Stimulated activated CD4-positive, alpha-beta T cell treated with anti-CD3 and anti-CD28 coated beads, Interleukin-15, amount 100 ng/mL, for 24 hours (primary cell): ENCODE data around the gene NSUN2.
A peak's percentile ranks its signal among the peaks of the same experiment; 100 is the strongest.

ENCODE experiments used
- DNase-seq: peaks from one replicate; pipeline ENCODE4 v3.0.0-alpha.2; 2020

Gene NSUN2

DNA sequence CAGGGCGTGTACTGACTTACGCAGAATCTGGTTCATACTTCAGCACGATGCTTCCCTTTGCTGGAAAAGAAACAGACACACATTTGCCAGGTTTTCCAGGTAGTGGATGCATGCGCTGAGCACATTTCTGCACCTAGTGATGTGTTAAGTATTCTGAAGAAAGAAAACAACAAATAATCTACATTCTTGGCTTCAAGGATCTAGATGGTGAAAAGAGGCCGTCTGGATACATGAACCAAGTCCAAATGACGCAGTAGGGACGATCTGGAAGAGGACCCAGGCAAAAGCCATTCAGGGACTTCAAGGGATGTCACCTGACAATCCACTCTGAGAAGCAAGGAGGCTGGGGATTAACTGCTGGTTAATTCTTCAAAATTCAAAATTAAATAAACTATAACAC lies 30.4 kb downstream of the NSUN2 start:
- DNase-seq: no peak

DNA sequence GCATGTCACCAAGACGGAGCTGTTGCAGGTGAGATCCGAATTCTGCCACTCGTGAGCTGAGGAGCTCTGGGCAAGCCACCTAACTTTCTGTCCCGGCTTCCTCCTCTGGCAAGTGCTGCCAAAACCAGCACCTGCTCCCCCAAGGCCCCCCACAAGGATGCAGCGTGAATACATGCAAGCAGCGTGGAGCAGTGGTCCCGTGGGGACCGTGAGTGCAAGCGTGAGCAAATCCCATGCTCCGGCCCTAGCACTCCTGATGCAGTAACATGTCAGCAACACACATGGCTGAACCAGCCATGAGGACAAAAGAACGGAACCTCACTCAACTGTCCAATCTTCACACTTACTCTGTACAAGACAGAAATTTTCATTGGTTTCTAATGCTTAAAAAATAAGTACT lies 31.0 kb downstream of the NSUN2 start:
- DNase-seq: no peak

GRCh38 chr5:6601271-6601670 lies 31.6 kb downstream of the NSUN2 start:
- DNase-seq: no peak

DNA sequence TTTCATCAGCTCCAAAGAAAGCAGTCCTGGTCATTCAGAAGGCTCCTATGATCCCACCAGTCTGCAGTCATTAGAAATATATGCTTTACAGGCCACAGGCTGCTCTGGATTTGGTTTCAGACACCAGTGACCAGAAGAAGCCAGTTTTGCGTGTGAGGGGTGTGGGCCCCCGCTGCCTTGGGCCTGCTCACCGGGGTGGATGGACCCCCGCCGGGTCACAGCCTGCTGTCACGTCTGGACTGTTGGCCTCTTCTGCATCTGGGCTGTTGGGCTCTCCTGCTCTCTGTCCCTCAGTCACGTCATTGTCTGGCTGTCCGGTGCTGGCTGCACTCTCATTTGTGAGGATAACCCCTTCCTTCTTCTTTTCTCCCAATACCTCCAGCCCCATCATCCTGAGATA lies 33.1 kb downstream of the NSUN2 start:
- DNase-seq: no peak

- DNase-seq: no peak
These were observed 34.4 kb downstream of the NSUN2 start for GRCh38 chr5:6598351-6598900.

DNA sequence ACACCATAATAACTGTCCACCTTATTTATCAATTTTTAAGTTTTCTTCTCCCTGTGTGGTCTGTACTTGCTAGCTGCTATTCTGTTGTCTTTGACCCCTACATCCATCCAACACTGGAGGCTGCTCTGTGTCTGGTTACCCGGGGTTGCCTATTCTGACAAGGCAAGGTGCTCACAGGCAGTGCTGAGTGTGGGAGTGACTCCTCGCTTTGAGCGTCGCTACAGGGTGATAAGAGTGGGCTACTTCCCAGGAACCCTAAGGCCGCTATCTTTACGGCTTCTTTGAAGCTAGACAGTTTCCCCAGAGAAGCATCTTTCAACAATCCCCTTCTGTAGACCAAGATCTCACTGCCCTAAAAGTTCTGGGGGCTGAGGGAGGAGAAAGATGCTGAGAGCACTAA lies 35.3 kb downstream of the NSUN2 start:
- no peak for DNase-seq

GRCh38 chr5:6596388-6596787 lies 36.5 kb downstream of the NSUN2 start:
- DNase-seq: no peak

- no peak for DNase-seq
These were observed 37.4 kb downstream of the NSUN2 start for GRCh38 chr5:6595405-6595804.

GRCh38 chr5:6594066-6594465 lies 38.8 kb downstream of the NSUN2 start:
- DNase-seq: no peak

GRCh38 chr5:6593148-6594016 lies 39.5 kb downstream of the NSUN2 start:
- no peak for DNase-seq

- no peak for DNase-seq
These were observed 40.2 kb downstream of the NSUN2 start for GRCh38 chr5:6592601-6593000.

- DNase-seq: no peak
These were observed 41.1 kb downstream of the NSUN2 start for GRCh38 chr5:6591671-6592288.

- no peak for DNase-seq
These were observed 42.3 kb downstream of the NSUN2 start for GRCh38 chr5:6590581-6590980.

DNA sequence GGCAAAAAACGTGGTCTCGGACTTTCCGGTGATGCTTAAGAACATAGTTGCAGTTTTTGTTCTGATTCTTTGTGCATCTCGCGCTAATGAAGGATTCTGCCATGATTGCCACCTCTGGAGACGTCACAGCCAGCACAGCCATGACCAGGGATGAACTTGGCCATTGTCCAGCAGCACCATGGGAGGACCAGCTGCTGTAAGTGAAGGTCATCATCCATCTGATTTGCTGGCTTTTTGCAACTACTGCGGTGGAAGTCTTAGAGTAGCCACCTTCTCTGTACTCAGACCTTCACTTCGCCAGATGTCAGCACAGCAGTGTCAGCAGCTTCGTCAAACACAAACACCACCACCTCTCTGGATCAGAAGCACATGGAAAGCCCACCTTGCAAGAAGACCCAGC lies 45.7 kb downstream of the NSUN2 start:
- no peak for DNase-seq

DNA sequence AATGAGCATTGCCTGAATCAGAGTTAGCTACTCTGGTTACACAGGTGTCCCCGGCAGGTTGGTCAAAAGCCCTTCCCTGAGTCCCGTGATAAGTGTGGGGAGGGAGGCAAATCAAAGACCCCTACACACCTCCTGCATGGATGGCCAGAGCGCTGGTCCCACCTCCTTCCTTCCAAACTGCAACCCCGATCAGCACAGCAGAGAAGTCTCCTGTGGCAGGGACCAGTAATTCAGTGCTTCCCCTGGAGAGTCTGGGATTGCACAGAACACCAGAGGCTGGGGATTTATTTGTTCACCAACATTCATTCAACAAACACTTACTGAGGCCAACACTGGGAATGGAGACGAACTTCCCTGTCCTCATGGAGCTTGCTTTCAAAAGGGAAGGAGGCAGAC lies 46.2 kb downstream of the NSUN2 start:
- DNase-seq: no peak

GRCh38 chr5:6585939-6586646 lies 46.8 kb downstream of the NSUN2 start:
- no peak for DNase-seq

GRCh38 chr5:6585168-6585567 lies 47.7 kb downstream of the NSUN2 start:
- no peak for DNase-seq

GRCh38 chr5:6584727-6585126 lies 48.1 kb downstream of the NSUN2 start:
- no peak for DNase-seq

GRCh38 chr5:6584101-6584645 lies 48.7 kb downstream of the NSUN2 start:
- DNase-seq: no peak

- DNase-seq: peak; percentile 40
These were observed 49.6 kb downstream of the NSUN2 start for GRCh38 chr5:6583049-6583880.

DNA sequence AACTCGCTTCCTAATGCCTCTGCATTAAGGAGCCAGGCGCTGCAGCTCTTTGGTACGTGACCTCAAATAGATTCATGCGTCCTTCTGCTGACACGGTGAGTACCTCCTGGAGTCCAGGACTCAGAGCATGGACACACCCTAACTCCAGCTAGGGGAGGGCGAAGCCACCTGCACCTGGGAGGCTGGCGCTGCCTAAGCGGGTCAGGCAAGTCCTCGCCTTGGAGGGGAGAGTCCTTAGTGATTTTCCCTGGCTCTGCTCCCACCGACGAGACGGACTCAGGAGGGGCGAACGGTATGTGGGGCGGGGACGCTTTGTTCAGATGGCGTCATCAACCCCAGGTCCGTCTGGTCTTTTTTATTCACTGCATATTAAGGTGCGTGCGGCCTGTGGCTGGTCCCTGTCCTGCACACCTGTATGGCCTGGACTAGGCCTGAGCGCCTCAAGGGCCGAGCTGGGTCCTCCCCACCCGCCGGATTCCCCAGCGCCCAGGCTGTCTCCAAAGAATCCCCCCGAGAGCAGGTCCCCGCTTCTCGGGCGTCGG lies 50.3 kb downstream of the NSUN2 start:
- no peak for DNase-seq
